ENCODE results near the gene C1QL2. TPM values are rescaled to one million over a fixed set of nuclear protein-coding genes. Genes with fewer than 3 reads are reported as not detected.

Gene C1QL2
- total RNA-seq, 1 experiment from 2014 or later: 0.81 TPM

GRCh38 chr2:119156105-119156890, 2.3 kb downstream of the C1QL2 start:
- peaks cover 5% of the 10 kb centered on the region; the same call in 1 of the 2 replicates for H3K4me1 ChIP-seq (ENCODE audit: insufficient read depth, low read length)
- no peak overlapping the region for H2BK15ac ChIP-seq (ENCODE audit: low read depth, low read length)
- no peak overlapping the region for H2BK120ac ChIP-seq (ENCODE audit: low read depth, low read length, poor library complexity, severe bottlenecking)
- peaks cover 21% of the 10 kb centered on the region; the same call in 1 of the 2 replicates for H3K27me3 ChIP-seq (ENCODE audit: insufficient read depth, low read length)
- H3K27me3 Mint-ChIP-seq (ENCODE audit: low read depth): peaks cover 49% of the 10 kb centered on the region
- no peak overlapping the region for H2AK5ac ChIP-seq (ENCODE audit: insufficient read length, low read length)
- no peak overlapping the region for H3K23ac ChIP-seq (ENCODE audit: insufficient read length, low read depth, low read length)
- H3K4me2 ChIP-seq (ENCODE audit: insufficient read depth, insufficient read length, low read length): peak overlapping the region; percentile 37
- no peaks in the 10 kb centered on the region for H4K20me1 ChIP-seq (ENCODE audit: control insufficient read depth, insufficient read depth, insufficient read length)
- H3K4ac ChIP-seq (ENCODE audit: low read depth, low read length): no peak overlapping the region
- H3K79me2 ChIP-seq (ENCODE audit: insufficient read depth, low read length): no peaks in the 10 kb centered on the region
- no peak overlapping the region for H4K8ac ChIP-seq (replicated peaks; ENCODE audit: insufficient read length, low read depth, low read length)
- H2BK5ac ChIP-seq (ENCODE audit: insufficient read length, low read length): no peak overlapping the region
- H3K56ac ChIP-seq (ENCODE audit: insufficient read length, low read depth, low read length): no peak overlapping the region
- H3K9me3 ChIP-seq (ENCODE audit: control insufficient read depth, low read depth, low read length): no peaks in the 10 kb centered on the region
- peaks cover 25% of the 10 kb centered on the region for H3K23me2 ChIP-seq (ENCODE audit: insufficient read length, low read depth, low read length, poor library complexity, severe bottlenecking)
- H3K27ac ChIP-seq (ENCODE audit: insufficient read length, low read depth, low read length): no peak overlapping the region
- H3K18ac ChIP-seq (ENCODE audit: insufficient read length, low read depth, low read length): peak overlapping the region; percentile 27
- peaks cover 40 to 48% of the 10 kb centered on the region in 2 experiments for H3K4me1 Mint-ChIP-seq
- no peak overlapping the region for H2BK12ac ChIP-seq (ENCODE audit: insufficient read length, low read depth, low read length)
- no peak overlapping the region for H2AFZ ChIP-seq (ENCODE audit: low read length)
- peak overlapping the region; percentile 90 to 95 (median 90) for H3K27ac Mint-ChIP-seq
- no peak overlapping the region for H3T11ph ChIP-seq (ENCODE audit: low read length)
- no peaks in the 10 kb centered on the region for H3K79me1 ChIP-seq (ENCODE audit: insufficient read depth, low read depth, low read length, poor library complexity, severe bottlenecking)
- H3K14ac ChIP-seq (ENCODE audit: insufficient read depth, low read length): peak overlapping the region; percentile 18; the same call in 1 of the 2 replicates
- peaks cover 0 to 2% of the 10 kb centered on the region in 2 experiments; a peak in 1 of 5 replicates for H3K9me3 Mint-ChIP-seq
- H2BK20ac ChIP-seq (ENCODE audit: low read depth, low read length, poor library complexity, severe bottlenecking): no peak overlapping the region
- H4K5ac ChIP-seq (ENCODE audit: insufficient read length, low read depth, low read length): no peak overlapping the region
- DNase-seq: peak; percentile 53
- peak overlapping the region; percentile 78 to 91 for H3K4me3 Mint-ChIP-seq
- no CpG with 5 or more reads among the region's 40 CpGs for WGBS (ENCODE audit: extremely low coverage, insufficient read length, low lambda C conversion rate)
- H3K9ac ChIP-seq (ENCODE audit: extremely low read depth, insufficient read length, low read length): peak overlapping the region; percentile 20
- H3K36me3 Mint-ChIP-seq (ENCODE audit: insufficient read depth in 1 of 3, low read depth in 3 of 3): peaks cover 0 to 1% (median 0%) of the 10 kb centered on the region in 3 experiments; a peak in 2 of 7 replicates
- TF ChIP-seq CTCF (conservative IDR thresholded peaks at IDR 0.05): no peak
- no peak overlapping the region for H4K91ac ChIP-seq (ENCODE audit: insufficient read length, low read depth, low read length)
